ENCODE measurements around the gene GNB1L.

GRCh38 chr22:19898145-19898544 is 43.5 kb upstream of the GNB1L start:
- no peak for TF ChIP-seq CTCF (IDR thresholded peaks at IDR 0.05)
- TF ChIP-seq POLR2A (IDR thresholded peaks at IDR 0.05; ENCODE audit: low read depth): no peak

Data from esophagus muscularis mucosa (tissue), 3 donors.